HG03139 (cell line): ENCODE data around the gene DNTT.

Source experiments
- ATAC-seq: cut with Tn5 transposase; IDR thresholded peaks from one replicate; pipeline ENCODE4 v1.9.1; 2021; ENCODE audit not compliant: unreplicated experiment

The DNTT gene

GRCh38 chr10:96341219-96342182, 37.3 kb downstream of the DNTT start:
- no peak for ATAC-seq

- no peak for ATAC-seq
Measured at GRCh38 chr10:96342402-96342801, 38.2 kb downstream of the DNTT start.

DNA sequence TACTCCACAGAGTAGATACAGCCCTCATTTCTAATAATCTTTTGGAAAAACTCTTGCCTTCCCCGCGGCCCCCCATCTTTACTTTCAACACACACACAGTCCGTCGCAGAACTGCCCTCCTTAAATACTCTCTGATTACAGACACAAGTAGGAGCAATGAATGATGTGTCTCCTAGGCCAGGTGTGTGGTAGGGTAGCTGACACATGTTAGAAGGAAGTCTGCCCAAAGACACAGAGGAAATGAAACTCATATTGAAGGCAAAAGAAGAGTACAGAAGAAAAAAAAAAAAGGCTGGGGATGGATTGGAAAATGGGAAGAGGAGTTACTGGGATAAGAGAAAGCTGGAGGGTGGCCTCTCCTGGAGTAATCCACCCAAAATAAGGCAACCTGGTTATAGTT, 39.9 kb downstream of the DNTT start:
- ATAC-seq, result no peak

- no peak for ATAC-seq
Measured at GRCh38 chr10:96345222-96345621, 41.0 kb downstream of the DNTT start.

- ATAC-seq, result no peak
Measured at GRCh38 chr10:96346295-96346694, 42.1 kb downstream of the DNTT start.

GRCh38 chr10:96352027-96352426, 47.8 kb downstream of the DNTT start:
- ATAC-seq, result no peak

DNA sequence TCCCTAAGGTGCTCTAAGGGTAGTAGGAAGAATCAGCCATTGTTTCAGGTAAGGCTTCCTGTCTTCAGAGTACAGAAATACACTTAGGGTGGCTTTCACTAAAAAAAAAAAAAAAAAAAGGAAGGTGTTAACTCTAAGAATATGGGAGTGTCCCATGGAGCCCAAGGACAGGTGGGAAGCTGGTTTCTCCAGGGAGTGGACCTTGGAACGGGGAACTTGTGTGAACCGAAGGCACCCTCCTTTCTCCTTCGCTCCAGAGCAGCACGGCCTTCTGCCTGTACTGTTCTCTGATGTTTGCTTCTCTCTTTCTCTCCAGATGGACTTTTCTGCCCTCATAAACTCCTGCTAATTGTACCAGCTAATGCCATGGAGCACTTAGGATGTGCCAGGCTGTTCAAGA, 48.3 kb downstream of the DNTT start:
- no peak for ATAC-seq

GRCh38 chr10:96357038-96357620, 52.9 kb downstream of the DNTT start:
- no peak for ATAC-seq

DNA sequence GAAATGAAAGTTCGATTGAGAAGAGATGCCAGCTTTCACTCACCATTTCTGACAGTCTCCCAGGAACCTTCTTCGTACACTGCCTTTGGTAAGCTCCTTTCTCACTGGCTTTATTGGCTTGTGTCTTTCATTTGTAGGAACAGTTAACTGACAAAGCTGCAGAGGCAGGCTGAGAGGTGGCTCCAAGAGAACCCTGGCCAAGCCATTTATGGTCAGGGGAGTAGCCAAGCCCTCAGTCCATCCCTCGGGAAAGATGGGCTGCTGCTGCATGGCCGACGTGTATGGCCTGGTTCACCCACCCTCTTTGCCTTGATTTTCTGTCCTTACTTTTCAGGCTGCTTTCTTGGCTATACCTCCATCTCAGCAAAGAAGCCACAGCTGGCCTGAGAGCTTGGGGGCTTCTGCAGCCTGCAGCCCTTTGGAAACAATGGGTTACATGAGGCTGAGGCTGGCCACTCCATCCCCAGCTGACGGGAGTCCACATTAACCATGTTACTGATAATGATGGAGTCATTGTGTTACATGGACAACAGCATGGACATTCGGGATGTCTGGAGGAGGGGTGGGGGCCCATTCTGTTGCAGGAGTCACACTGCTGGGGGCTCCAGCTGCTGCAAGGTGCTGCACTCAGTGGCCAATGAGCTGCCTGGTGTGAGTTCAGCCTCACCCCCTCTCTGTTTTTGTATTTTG, 54.8 kb downstream of the DNTT start, which contains the start of gene OPALIN:
Gene OPALIN (minus strand): TSS at position 152 of the 690 bp plus-strand sequence. CDS start 106 bp downstream, at position 46.
- ATAC-seq, result no peak

DNA sequence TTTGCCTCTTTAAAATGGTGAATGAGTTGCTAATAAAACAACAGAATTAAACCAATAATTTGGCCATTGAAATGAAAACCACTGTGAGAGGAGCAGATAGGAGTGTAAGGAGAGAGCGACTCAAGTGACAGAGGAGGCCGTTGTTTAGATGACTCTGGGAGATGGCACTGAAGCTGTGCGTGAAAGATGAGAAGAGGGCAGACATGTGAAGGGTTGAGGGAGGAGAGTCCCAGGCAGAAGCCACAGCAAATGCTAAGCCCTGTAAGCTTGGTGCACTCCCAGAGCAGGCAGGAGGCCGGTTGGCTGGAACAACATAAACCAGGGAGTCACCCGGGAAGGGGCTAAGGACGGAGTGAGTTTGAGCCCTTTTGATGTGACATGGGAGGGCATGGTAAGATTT, 55.4 kb downstream of the DNTT start:
- no peak for ATAC-seq

DNA sequence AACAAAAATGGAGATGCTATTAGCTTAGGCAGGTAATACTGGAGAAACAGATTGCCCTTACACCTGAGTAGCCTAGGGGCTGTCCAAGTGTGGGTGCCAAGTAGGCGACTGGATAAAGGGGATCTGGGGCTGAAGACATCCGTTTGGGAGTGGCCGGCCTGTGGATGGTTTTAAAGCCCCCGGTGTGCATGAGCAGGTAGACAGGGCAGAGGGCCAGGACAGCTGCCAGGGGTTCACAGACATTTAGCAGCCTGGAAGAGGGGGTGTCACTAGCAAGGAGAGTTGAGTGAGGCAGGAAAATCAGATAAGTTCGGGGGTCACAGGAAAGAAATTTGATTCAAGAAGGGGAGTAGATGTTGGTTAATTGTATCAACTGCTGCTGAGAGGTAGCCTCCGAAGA, 56.1 kb downstream of the DNTT start:
- no peak for ATAC-seq

- ATAC-seq, result no peak
Measured at GRCh38 chr10:96360766-96361165, 56.5 kb downstream of the DNTT start.

DNA sequence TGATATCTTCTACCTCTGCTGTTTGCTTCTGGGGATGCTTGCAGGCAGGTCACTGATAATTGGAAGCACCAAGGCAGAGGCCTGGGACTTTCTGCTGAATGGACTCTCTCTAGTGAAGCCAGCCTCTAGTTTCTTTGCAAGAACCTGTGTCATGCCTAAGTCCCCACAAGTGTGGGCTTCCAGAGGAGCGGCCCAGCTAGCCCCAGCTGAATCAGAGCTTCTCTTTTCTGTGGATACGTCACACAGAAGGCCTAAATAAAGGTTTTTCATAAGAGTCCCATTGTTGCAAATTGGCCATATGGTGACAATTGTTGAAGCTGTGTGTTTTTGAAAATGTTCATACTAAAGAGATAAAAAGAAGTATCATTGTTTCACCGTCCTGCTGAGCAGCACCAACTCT, 61.3 kb downstream of the DNTT start:
- no peak for ATAC-seq

DNA sequence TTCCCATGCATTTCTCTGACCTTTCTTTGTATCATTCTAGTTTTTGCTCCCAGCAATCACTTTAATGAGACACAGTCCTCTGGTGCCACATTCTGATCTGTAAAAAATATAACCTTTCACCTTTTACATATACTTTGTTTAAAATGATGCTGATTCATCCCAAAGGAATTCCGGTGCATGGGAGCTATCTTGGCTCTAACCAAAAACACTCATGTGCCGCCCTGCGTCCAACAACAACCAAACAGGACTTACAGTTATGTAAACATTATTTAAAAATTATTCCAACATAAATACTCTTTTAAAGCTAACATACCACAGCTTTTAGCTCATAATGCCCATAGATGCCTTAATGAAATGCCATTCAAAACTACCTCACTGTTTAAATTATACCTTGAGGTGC, 62.3 kb downstream of the DNTT start:
- no peak for ATAC-seq

- ATAC-seq, result no peak
Measured at GRCh38 chr10:96367470-96367869, 63.2 kb downstream of the DNTT start.

GRCh38 chr10:96368971-96369370, 64.7 kb downstream of the DNTT start:
- no peak for ATAC-seq

DNA sequence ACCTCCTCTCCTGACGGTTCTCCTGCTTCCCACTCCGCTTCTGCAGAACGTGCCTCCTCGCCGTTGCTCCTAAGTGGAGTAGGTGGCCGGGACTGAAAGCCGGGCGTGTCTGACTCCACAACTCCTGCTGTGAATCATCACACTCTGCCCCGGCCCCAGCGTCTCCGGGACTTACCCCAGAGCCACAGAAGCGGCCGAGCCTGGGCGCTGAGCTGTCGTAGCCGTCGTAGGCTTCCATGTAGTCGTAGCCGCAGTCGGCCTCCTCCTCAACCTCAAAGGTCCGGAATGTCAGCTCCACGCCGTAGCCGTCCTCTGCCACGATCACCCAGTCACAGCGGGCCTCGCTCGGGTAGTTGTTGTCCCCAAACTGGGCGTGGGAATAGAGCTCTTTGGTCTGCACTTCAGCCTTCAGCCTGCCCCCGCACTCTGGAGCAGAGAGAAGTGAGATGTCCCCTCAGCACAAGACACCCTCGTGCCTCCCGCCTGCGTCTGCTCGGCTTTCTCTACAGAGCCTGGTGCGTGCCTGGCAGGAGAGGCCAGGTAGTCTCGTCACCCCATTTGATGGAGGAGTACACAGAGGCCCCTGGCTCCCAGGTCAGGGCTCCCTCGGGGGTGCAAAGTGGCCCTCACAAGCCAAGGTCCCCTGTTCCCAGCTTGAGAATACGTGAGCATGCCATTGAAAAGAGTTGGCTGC, 65.8 kb downstream of the DNTT start:
- no peak for ATAC-seq

DNA sequence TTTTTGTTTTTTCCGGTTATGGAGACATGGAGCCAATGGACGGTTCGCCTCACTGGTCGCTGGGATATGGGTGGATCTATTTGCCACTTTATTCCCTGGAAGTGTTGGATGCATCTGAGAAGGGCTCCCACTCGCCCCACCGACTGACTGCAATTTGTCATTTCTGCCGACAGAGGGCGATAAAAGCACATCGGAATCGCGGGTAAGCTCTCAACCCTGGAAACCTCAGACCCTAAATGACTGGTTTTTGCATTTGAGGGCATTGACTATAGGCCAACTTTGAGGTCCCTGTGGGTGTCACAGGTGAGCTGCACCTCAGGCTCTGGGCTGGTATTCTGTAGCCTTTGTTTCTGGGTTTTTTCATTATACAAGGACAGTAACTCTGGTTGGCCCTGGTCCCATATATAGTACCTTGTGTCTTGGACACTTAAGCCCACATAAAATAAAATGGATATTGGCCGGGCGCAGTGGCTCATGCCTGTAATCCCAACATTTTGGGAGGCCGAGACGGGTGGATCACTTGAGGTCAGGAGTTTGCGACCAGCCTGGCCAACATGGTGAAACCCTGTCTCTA, 66.4 kb downstream of the DNTT start:
- ATAC-seq, result no peak

- ATAC-seq, result no peak
Measured at GRCh38 chr10:96371356-96371755, 67.1 kb downstream of the DNTT start.

DNA sequence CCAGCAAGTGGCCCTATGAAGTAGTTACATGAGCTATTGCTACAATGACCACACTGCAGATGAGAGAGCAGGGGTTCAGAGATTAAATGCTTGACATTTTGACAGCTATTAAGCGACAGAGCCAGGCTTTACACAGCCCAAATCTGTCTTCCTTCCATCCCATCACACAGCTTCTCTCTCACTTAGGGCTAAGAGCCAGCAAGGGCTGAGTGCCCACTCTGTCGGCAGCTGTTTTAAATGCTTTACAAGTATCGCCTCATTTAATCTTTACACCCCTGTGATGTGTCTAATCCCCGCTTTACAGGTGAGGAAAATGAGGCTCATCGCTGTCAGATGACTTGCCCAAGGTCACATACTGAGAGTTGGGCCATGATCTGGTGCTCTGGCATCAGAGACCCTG, 69.8 kb downstream of the DNTT start:
- no peak for ATAC-seq

DNA sequence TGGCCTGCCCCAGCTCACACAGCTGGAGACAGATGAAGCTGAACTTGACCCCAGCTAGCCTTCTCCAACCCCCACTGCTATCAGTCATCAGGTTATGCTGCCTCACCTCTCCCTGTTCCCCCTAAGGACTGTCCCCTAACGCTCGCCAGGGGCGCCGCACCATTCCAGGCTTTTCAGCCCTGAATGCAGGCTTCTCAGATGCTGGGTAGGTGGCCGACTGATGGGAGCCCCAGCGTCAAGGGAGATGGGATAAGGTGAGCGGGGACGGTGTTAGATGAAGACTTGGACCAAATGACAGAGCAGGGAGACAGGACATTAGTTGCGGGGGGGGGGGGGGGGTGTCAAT, 70.4 kb downstream of the DNTT start:
- no peak for ATAC-seq
